HG02885 (cell line): ENCODE results near the gene ERAP2.

Experiments used
- ATAC-seq: cut with Tn5 transposase; IDR thresholded peaks from one replicate; pipeline ENCODE4 v1.9.1; 2021; ENCODE audit warnings: mild to moderate bottlenecking; ENCODE audit not compliant: unreplicated experiment, poor library complexity

ERAP2 gene

GRCh38 chr5:96859375-96859774 lies 16.9 kb upstream of the ERAP2 start:
- ATAC-seq, result no peak

GRCh38 chr5:96861076-96861475 lies 15.2 kb upstream of the ERAP2 start:
- peak; percentile 64 for ATAC-seq

GRCh38 chr5:96863114-96863513 lies 13.2 kb upstream of the ERAP2 start:
- no peak for ATAC-seq

- ATAC-seq, result no peak
Observed at GRCh38 chr5:96863949-96864584, 12.2 kb upstream of the ERAP2 start.

GRCh38 chr5:96864922-96865530 lies 11.3 kb upstream of the ERAP2 start:
- no peak for ATAC-seq

- peak; percentile 84 for ATAC-seq
Observed at GRCh38 chr5:96868603-96869371, 7.5 kb upstream of the ERAP2 start.

GRCh38 chr5:96869372-96869641 lies 7.0 kb upstream of the ERAP2 start:
- ATAC-seq, result no peak

GRCh38 chr5:96870094-96871026 lies 5.9 kb upstream of the ERAP2 start:
- ATAC-seq, result peak; percentile 74

GRCh38 chr5:96871027-96871399 lies 5.3 kb upstream of the ERAP2 start:
- no peak for ATAC-seq

- no peak for ATAC-seq
Observed at GRCh38 chr5:96871686-96872085, 4.6 kb upstream of the ERAP2 start.

- no peak for ATAC-seq
Observed at GRCh38 chr5:96873449-96873848, 2.9 kb upstream of the ERAP2 start.

- no peak for ATAC-seq
Observed at GRCh38 chr5:96874631-96875030, 1.7 kb upstream of the ERAP2 start.

- ATAC-seq, result peak; percentile 12
Observed at GRCh38 chr5:96875791-96876291, 459 bp upstream of the ERAP2 start.

- peak; percentile 21 for ATAC-seq
Observed at GRCh38 chr5:96876977-96877469, 723 bp downstream of the ERAP2 start.

GRCh38 chr5:96879665-96880064 lies 3.4 kb downstream of the ERAP2 start:
- ATAC-seq, result no peak

GRCh38 chr5:96880444-96881164 lies 4.3 kb downstream of the ERAP2 start:
- ATAC-seq, result no peak

GRCh38 chr5:96881511-96882115 lies 5.3 kb downstream of the ERAP2 start:
- ATAC-seq, result no peak

GRCh38 chr5:96883871-96884270 lies 7.6 kb downstream of the ERAP2 start:
- no peak for ATAC-seq

GRCh38 chr5:96884995-96885394 lies 8.7 kb downstream of the ERAP2 start:
- ATAC-seq, result no peak
